ENCODE data around the gene TMOD1.
A peak's percentile ranks its signal among the peaks of the same experiment; 100 is the strongest.

The TMOD1 gene

DNA sequence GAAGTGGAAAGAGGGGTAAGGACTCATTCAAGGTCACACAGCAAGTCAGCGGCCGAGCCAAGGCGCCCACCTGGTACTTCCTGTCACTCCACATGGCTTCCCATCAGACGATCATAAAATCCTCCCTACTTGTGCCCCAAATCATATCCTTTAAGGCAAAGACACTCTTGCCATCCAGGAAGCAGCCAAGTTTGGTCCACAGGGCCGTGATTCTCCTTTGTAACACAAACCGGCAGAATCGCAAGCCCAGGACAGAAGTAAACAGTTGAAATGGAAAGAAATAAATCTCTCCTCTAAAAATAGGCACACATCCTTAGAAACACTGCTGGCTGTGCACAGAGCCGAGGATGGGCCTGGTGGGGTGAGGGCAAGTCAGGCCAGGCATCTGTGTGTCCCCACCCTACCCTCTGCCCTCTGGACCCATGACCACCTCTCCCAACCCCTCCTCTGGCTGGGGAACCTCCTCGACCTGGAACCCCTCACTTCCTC, 30.5 kb downstream of the TMOD1 start:
- Histone ChIP-seq H3K9ac (ENCODE audit: low read length) (no peak overlapping the region), H3K36me3 (ENCODE audit: control insufficient read depth in 1 of 2, insufficient read depth in 2 of 2, low read depth in 1 of 2, low read length in 2 of 2) (no peaks in the 10 kb centered on the region), H4K8ac (ENCODE audit: low read length) (no peak overlapping the region), H2BK120ac (ENCODE audit: low read depth, low read length) (no peak overlapping the region), H3K27ac (ENCODE audit: low read length, poor library complexity, severe bottlenecking) (no peak overlapping the region), H3K79me1 (replicated peaks; ENCODE audit: low read length, poor library complexity, severe bottlenecking) (no peaks in the 10 kb centered on the region), H3K23ac (ENCODE audit: low read length in 2 of 2) (no peak overlapping the region), H3K4me2 (ENCODE audit: low read length, poor library complexity, severe bottlenecking) (no peak overlapping the region), H2BK12ac (ENCODE audit: low read length in 2 of 2) (no peak overlapping the region), H2AFZ (ENCODE audit: low read depth, low read length) (no peak overlapping the region), H2BK5ac (ENCODE audit: low read depth, low read length, poor library complexity, severe bottlenecking) (no peak overlapping the region), H4K91ac (ENCODE audit: low read length) (no peak overlapping the region), H2AK5ac (ENCODE audit: low read length, severe bottlenecking) (no peak overlapping the region), H3K9me3 (ENCODE audit: control insufficient read depth, low read length) (peaks cover 13% of the 10 kb centered on the region), H3K4me3 (ENCODE audit: insufficient read depth in 1 of 2, low read depth in 1 of 2, low read length in 2 of 2) (no peak overlapping the region), H3K18ac (ENCODE audit: low read depth in 1 of 2, low read length in 2 of 2) (no peak overlapping the region), H3K4me1 (ENCODE audit: control insufficient read depth, insufficient read depth, low read depth, low read length) (no peaks in the 10 kb centered on the region), H3K4ac (ENCODE audit: low read depth in 1 of 2, low read length in 2 of 2) (peak overlapping the region in 1 of 2 experiments; percentile 16), H3K27me3 (ENCODE audit: control insufficient read depth in 1 of 2, insufficient read depth in 1 of 2, low read length in 2 of 2) (peaks cover 3 to 15% of the 10 kb centered on the region in 2 experiments), H3K14ac (ENCODE audit: low read length in 2 of 2) (no peak overlapping the region), H2BK15ac (ENCODE audit: low read depth, poor library complexity, severe bottlenecking) (peak overlapping the region; percentile 16)
- 56% methylated on average over 9 of the region's 9 CpGs for WGBS
- peak; percentile 25 for DNase-seq

DNA sequence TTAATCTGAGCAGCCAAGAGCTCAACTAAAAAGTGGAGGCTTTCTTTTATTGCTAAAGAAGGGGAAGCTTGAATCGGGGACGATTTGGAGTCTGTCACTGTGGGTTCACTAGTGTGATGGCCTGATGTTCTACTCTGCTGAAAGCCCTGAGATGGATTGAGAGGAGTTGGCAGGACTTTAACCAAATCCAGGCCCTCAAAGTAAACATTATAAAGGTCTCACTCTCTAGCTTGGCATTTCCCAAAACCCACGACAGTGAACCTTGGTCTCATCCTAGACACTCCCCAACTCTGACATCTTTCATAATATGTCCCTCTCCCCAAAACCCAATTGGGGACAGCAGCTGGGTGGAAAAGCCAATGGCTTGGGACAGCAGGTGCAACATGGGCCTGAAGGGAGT, 32.7 kb downstream of the TMOD1 start:
- DNase-seq: no peak
- Histone ChIP-seq H3K4me1 (ENCODE audit: control insufficient read depth, insufficient read depth, low read depth, low read length) (no peaks in the 10 kb centered on the region), H3K14ac (ENCODE audit: low read length in 2 of 2) (no peak overlapping the region), H2BK12ac (ENCODE audit: low read length in 2 of 2) (no peak overlapping the region), H3K9ac (ENCODE audit: low read length) (no peak overlapping the region), H3K18ac (ENCODE audit: low read depth in 1 of 2, low read length in 2 of 2) (no peak overlapping the region), H2BK15ac (ENCODE audit: low read depth, poor library complexity, severe bottlenecking) (no peak overlapping the region), H4K91ac (ENCODE audit: low read length) (no peak overlapping the region), H3K9me3 (ENCODE audit: control insufficient read depth, low read length) (peaks cover 13% of the 10 kb centered on the region), H3K27ac (ENCODE audit: low read length, poor library complexity, severe bottlenecking) (no peak overlapping the region), H2BK120ac (ENCODE audit: low read depth, low read length) (no peak overlapping the region), H3K79me1 (replicated peaks; ENCODE audit: low read length, poor library complexity, severe bottlenecking) (no peaks in the 10 kb centered on the region), H3K23ac (ENCODE audit: low read length in 2 of 2) (no peak overlapping the region), H2AK5ac (ENCODE audit: low read length, severe bottlenecking) (no peak overlapping the region), H3K4me3 (ENCODE audit: insufficient read depth in 1 of 2, low read depth in 1 of 2, low read length in 2 of 2) (no peak overlapping the region), H3K4ac (ENCODE audit: low read depth in 1 of 2, low read length in 2 of 2) (no peak overlapping the region), H2AFZ (ENCODE audit: low read depth, low read length) (no peak overlapping the region), H3K27me3 (ENCODE audit: control insufficient read depth in 1 of 2, insufficient read depth in 1 of 2, low read length in 2 of 2) (peaks cover 3 to 10% of the 10 kb centered on the region in 2 experiments), H4K8ac (ENCODE audit: low read length) (no peak overlapping the region), H3K4me2 (ENCODE audit: low read length, poor library complexity, severe bottlenecking) (no peak overlapping the region), H2BK5ac (ENCODE audit: low read depth, low read length, poor library complexity, severe bottlenecking) (no peak overlapping the region), H3K36me3 (ENCODE audit: control insufficient read depth in 1 of 2, insufficient read depth in 2 of 2, low read depth in 1 of 2, low read length in 2 of 2) (no peaks in the 10 kb centered on the region)
- 82% methylated on average over 1 of the region's 3 CpGs for WGBS

DNA sequence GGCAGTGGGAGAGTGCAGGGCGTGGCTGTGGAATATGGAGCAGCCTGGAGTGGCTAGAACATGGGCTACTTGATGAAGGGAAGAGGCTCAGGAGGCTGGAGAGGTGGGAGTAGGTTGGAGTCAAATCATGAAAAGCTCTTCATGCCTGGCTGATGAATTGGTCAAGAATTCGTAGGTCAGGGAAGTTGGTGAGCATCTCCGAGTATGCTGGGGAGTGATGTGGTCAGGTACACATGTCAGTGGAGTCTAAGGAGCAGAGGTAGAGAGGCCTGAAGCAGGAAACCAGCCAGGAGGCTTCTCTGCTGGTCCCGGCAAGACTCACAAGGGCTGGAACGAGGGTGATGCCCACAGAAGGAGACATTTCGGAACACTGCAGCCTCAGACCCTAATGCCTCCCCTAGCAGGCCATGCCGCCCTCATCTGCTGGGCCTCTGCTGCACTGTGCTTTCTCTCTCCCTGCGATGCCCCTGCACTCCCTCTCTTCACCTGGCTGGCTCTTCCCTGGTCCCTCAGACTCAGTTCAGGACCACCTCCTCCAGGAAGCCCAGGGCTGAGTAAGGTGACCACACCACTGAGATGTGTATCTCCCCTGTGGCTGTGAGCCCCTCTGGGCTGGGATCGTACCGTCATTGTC, 33.6 kb downstream of the TMOD1 start:
- no peak overlapping the region for H3K4me3 ChIP-seq (ENCODE audit: insufficient read depth in 1 of 2, low read depth in 1 of 2, low read length in 2 of 2)
- no peak overlapping the region for H3K27ac ChIP-seq (ENCODE audit: low read length, poor library complexity, severe bottlenecking)
- no peaks in the 10 kb centered on the region for H3K4me1 ChIP-seq (ENCODE audit: control insufficient read depth, insufficient read depth, low read depth, low read length)
- 85% methylated on average over 10 of the region's 10 CpGs for WGBS
- no peak overlapping the region for H2BK15ac ChIP-seq (ENCODE audit: low read depth, poor library complexity, severe bottlenecking)
- no peak overlapping the region for H3K14ac ChIP-seq (ENCODE audit: low read length in 2 of 2)
- no peak overlapping the region for H4K8ac ChIP-seq (ENCODE audit: low read length)
- peaks cover 3 to 11% of the 10 kb centered on the region in 2 experiments for H3K27me3 ChIP-seq (ENCODE audit: control insufficient read depth in 1 of 2, insufficient read depth in 1 of 2, low read length in 2 of 2)
- H3K4me2 ChIP-seq (ENCODE audit: low read length, poor library complexity, severe bottlenecking): no peak overlapping the region
- H2BK120ac ChIP-seq (ENCODE audit: low read depth, low read length): no peak overlapping the region
- H2BK12ac ChIP-seq (ENCODE audit: low read length in 2 of 2): no peak overlapping the region
- no peak overlapping the region for H2AK5ac ChIP-seq (ENCODE audit: low read length, severe bottlenecking)
- no peak overlapping the region for H3K4ac ChIP-seq (ENCODE audit: low read depth in 1 of 2, low read length in 2 of 2)
- H3K79me1 ChIP-seq (replicated peaks; ENCODE audit: low read length, poor library complexity, severe bottlenecking): no peaks in the 10 kb centered on the region
- peaks cover 13% of the 10 kb centered on the region for H3K9me3 ChIP-seq (ENCODE audit: control insufficient read depth, low read length)
- H2BK5ac ChIP-seq (ENCODE audit: low read depth, low read length, poor library complexity, severe bottlenecking): no peak overlapping the region
- no peak overlapping the region for H2AFZ ChIP-seq (ENCODE audit: low read depth, low read length)
- no peak overlapping the region for H4K91ac ChIP-seq (ENCODE audit: low read length)
- H3K36me3 ChIP-seq (ENCODE audit: control insufficient read depth in 1 of 2, insufficient read depth in 2 of 2, low read depth in 1 of 2, low read length in 2 of 2): no peaks in the 10 kb centered on the region
- H3K23ac ChIP-seq (ENCODE audit: low read length in 2 of 2): no peak overlapping the region
- no peak overlapping the region for H3K9ac ChIP-seq (ENCODE audit: low read length)
- no peak for DNase-seq
- H3K18ac ChIP-seq (ENCODE audit: low read depth in 1 of 2, low read length in 2 of 2): no peak overlapping the region

DNA sequence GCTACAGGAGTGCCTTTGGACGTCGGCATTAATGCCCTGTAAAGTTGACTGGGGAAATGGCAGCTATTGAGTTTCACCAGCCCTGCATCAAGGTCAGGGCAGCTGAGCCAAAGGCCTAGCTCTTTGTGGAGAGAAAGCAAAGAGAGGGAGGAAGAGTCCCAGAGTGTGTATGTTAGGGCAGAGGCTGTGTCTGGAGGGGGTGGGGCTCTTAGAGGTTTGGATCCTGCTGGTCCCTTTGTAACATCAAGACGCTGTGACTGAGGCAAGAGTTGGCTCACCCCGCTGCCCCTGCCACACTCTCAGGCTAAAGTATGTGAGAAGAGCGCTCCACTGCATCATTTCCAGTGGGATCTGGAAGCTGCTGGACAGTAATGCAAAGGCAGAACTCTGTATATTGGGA, 34.3 kb downstream of the TMOD1 start:
- H3K79me1 ChIP-seq (replicated peaks; ENCODE audit: low read length, poor library complexity, severe bottlenecking): no peaks in the 10 kb centered on the region
- no peak overlapping the region for H3K14ac ChIP-seq (ENCODE audit: low read length in 2 of 2)
- no peak overlapping the region for H3K27ac ChIP-seq (ENCODE audit: low read length, poor library complexity, severe bottlenecking)
- WGBS: 83% methylated on average over 5 of the region's 5 CpGs
- no peak overlapping the region for H2BK120ac ChIP-seq (ENCODE audit: low read depth, low read length)
- H2BK5ac ChIP-seq (ENCODE audit: low read depth, low read length, poor library complexity, severe bottlenecking): no peak overlapping the region
- H3K4me3 ChIP-seq (ENCODE audit: insufficient read depth in 1 of 2, low read depth in 1 of 2, low read length in 2 of 2): no peak overlapping the region
- no peak overlapping the region for H2BK12ac ChIP-seq (ENCODE audit: low read length in 2 of 2)
- H3K36me3 ChIP-seq (ENCODE audit: control insufficient read depth in 1 of 2, insufficient read depth in 2 of 2, low read depth in 1 of 2, low read length in 2 of 2): no peaks in the 10 kb centered on the region
- peaks cover 13% of the 10 kb centered on the region for H3K9me3 ChIP-seq (ENCODE audit: control insufficient read depth, low read length)
- no peak for DNase-seq
- no peak overlapping the region for H3K18ac ChIP-seq (ENCODE audit: low read depth in 1 of 2, low read length in 2 of 2)
- no peaks in the 10 kb centered on the region for H3K4me1 ChIP-seq (ENCODE audit: control insufficient read depth, insufficient read depth, low read depth, low read length)
- no peak overlapping the region for H4K91ac ChIP-seq (ENCODE audit: low read length)
- H3K27me3 ChIP-seq (ENCODE audit: control insufficient read depth in 1 of 2, insufficient read depth in 1 of 2, low read length in 2 of 2): peaks cover 3 to 14% of the 10 kb centered on the region in 2 experiments
- no peak overlapping the region for H3K4me2 ChIP-seq (ENCODE audit: low read length, poor library complexity, severe bottlenecking)
- H3K23ac ChIP-seq (ENCODE audit: low read length in 2 of 2): no peak overlapping the region
- H2AK5ac ChIP-seq (ENCODE audit: low read length, severe bottlenecking): no peak overlapping the region
- no peak overlapping the region for H3K4ac ChIP-seq (ENCODE audit: low read depth in 1 of 2, low read length in 2 of 2)
- no peak overlapping the region for H3K9ac ChIP-seq (ENCODE audit: low read length)
- no peak overlapping the region for H2AFZ ChIP-seq (ENCODE audit: low read depth, low read length)
- no peak overlapping the region for H4K8ac ChIP-seq (ENCODE audit: low read length)
- no peak overlapping the region for H2BK15ac ChIP-seq (ENCODE audit: low read depth, poor library complexity, severe bottlenecking)

All from mesenchymal stem cell (in vitro differentiated cells and primary cell).